A673 (cell line): ENCODE measurements around the gene CYTH4. TPM values are rescaled to one million over a fixed set of nuclear protein-coding genes. Genes with fewer than 3 reads are reported as not detected.
"Not testable (repeated sequence)": the region's sequence is repeated elsewhere in the genome, so short reads cannot be mapped to it uniquely, and the experiment has no call there.

Source experiments
- BruUV-seq: library from RNA; stranded (reverse); fragments of 400-500 nt; replicated peaks from 2 replicates; lab custom pipeline; 2021; lab: Mats Ljungman, UMichigan
- CTCF ChIA-PET: fragments of 300-600 bp; sonication (Branson Sonifier 250); formaldehyde crosslinking; loops from one replicate; lab custom pipeline; 2022; ENCODE audit warnings: antibody characterized with exemption; lab: Charles Lee
- POLR2A ChIA-PET: fragments of 300-600 bp; sonication (Branson Sonifier 250); formaldehyde crosslinking; loops from one replicate; lab custom pipeline; 2022; ENCODE audit warnings: antibody characterized with exemption; ENCODE audit not compliant: low non-redundant PET; lab: Charles Lee
- DNase-seq: peaks from one replicate; pipeline ENCODE4 v3.0.0-alpha.2; 2015; ENCODE audit warnings: low spot score
- H3K27ac ChIP-seq: fragments of 200-600 bp; sonication (generic); 2 replicates; pipeline ENCODE4 v1.5.1; 2016; ENCODE audit warnings: mixed run types, low read depth, mild to moderate bottlenecking, mixed read lengths, antibody characterized with exemption, low read length; ENCODE audit not compliant: poor library complexity, severe bottlenecking
- H3K27me3 ChIP-seq: fragments of 200-600 bp; sonication (generic); replicated peaks from 2 replicates; pipeline ENCODE4 v1.6.1; 2017; ENCODE audit warnings: mixed run types, low read depth, mild to moderate bottlenecking, mixed read lengths, antibody characterized with exemption, low read length; ENCODE audit not compliant: insufficient read depth, poor library complexity
- H3K36me3 ChIP-seq: fragments of 200-600 bp; sonication (generic); 2 replicates; pipeline ENCODE4 v1.6.1; 2016; ENCODE audit warnings: mixed run types, mild to moderate bottlenecking, mixed read lengths, antibody characterized with exemption, low read length; ENCODE audit not compliant: insufficient read depth, poor library complexity, severe bottlenecking
- H3K4me1 ChIP-seq: fragments of 200-600 bp; sonication (generic); 2 replicates; pipeline ENCODE4 v1.6.1; 2017; ENCODE audit warnings: mixed run types, mild to moderate bottlenecking, mixed read lengths, antibody characterized with exemption, low read length; ENCODE audit not compliant: insufficient read depth, poor library complexity, severe bottlenecking
- H3K4me3 ChIP-seq: fragments of 200-600 bp; sonication (generic); 2 replicates; pipeline ENCODE4 v1.5.1; 2016; ENCODE audit warnings: low read depth, mixed run types, mild to moderate bottlenecking, mixed read lengths, low read length; ENCODE audit not compliant: poor library complexity, severe bottlenecking
- H3K9me3 ChIP-seq: fragments of 200-600 bp; sonication (generic); 2 replicates; pipeline ENCODE4 v1.6.1; 2016; ENCODE audit warnings: mixed run types, low read depth, mild to moderate bottlenecking, mixed read lengths, antibody characterized with exemption, low read length; ENCODE audit not compliant: poor library complexity, severe bottlenecking
- CTCF ChIP-seq: fragments of 300-800, 200-600 bp; sonication (generic); conservative IDR thresholded peaks from 2 replicates; pipeline ENCODE4 v1.5.1; 2017; ENCODE audit warnings: low read depth, mild to moderate bottlenecking, antibody characterized with exemption, low read length, moderate library complexity, mixed read lengths
- EZH2 ChIP-seq: fragments of 200-600 bp; sonication (generic); IDR thresholded peaks from 2 replicates; pipeline ENCODE4 v1.6.1; 2017; ENCODE audit warnings: borderline replicate concordance, low read depth, mild to moderate bottlenecking, mixed read lengths, antibody characterized with exemption, low read length; ENCODE audit not compliant: poor library complexity, severe bottlenecking
- intact Hi-C: fragments of 100-400 bp; cut with micrococcal nuclease; formaldehyde crosslinking; loops from one replicate; pipeline ENCODE4 v1.10.0; 2022; ENCODE audit not compliant: unreplicated experiment
- total RNA-seq: library from RNA; stranded (reverse); gene quantifications from 2 replicates; pipeline ENCODE4 v1.2.3, GENCODE V29; 2021

The CYTH4 gene
- total RNA-seq, 1 experiment from 2014 or later = not detected

- CTCF ChIA-PET = no interaction called here
- H3K36me3 ChIP-seq = no peaks in the 10 kb centered on the region
- no peaks in the 10 kb centered on the region for H3K9me3 ChIP-seq
- H3K27me3 ChIP-seq = no peaks in the 10 kb centered on the region
- no peak overlapping the region for H3K27ac ChIP-seq
- TF ChIP-seq CTCF (no peak), EZH2 (no peak)
- H3K4me1 ChIP-seq = peaks cover 11% of the 10 kb centered on the region
- no peak for DNase-seq
- no peak overlapping the region for H3K4me3 ChIP-seq
- intact Hi-C loops = no loop called here
- POLR2A ChIA-PET = no interaction called here
- BruUV-seq = no TSS peak
Measured at GRCh38 chr22:37248251-37248650, 34.1 kb upstream of the CYTH4 start.

- TF ChIP-seq EZH2 (no peak), CTCF (no peak)
- DNase-seq = no peak
- intact Hi-C loops = no loop called here
- POLR2A ChIA-PET = no interaction called here
- H3K9me3 ChIP-seq = no peaks in the 10 kb centered on the region
- no peaks in the 10 kb centered on the region for H3K36me3 ChIP-seq
- no TSS peak for BruUV-seq
- CTCF ChIA-PET = no interaction called here
- H3K27ac ChIP-seq = no peak overlapping the region
- no peaks in the 10 kb centered on the region for H3K4me1 ChIP-seq
- no peak overlapping the region for H3K4me3 ChIP-seq
- H3K27me3 ChIP-seq = no peaks in the 10 kb centered on the region
Measured at GRCh38 chr22:37249986-37250385, 32.3 kb upstream of the CYTH4 start.

DNA sequence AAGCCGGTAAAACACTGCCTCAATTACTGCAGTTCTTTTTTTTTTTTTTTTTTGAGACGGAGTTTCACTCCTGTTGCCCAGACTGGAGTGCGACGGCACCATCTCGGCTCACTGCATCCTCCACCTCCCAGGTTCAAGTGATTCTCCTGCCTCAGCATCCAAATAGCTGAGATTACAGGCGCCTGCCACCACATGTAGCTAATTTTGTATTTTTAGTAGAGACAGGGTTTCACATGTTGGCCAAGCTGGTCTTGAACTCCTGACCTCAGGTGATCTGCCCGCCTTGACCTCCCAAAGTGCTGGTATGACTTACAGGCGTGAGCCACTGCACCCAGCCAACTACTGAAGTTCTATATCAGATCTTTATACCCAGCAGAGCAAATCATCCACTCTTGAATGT lies 30.5 kb upstream of the CYTH4 start:
- POLR2A ChIA-PET, intact Hi-C loops, H3K36me3 ChIP-seq, H3K4me3 ChIP-seq, H3K4me1 ChIP-seq, CTCF ChIA-PET, H3K27ac ChIP-seq, H3K27me3 ChIP-seq, H3K9me3 ChIP-seq, BruUV-seq, DNase-seq: not testable (repeated sequence)

DNA sequence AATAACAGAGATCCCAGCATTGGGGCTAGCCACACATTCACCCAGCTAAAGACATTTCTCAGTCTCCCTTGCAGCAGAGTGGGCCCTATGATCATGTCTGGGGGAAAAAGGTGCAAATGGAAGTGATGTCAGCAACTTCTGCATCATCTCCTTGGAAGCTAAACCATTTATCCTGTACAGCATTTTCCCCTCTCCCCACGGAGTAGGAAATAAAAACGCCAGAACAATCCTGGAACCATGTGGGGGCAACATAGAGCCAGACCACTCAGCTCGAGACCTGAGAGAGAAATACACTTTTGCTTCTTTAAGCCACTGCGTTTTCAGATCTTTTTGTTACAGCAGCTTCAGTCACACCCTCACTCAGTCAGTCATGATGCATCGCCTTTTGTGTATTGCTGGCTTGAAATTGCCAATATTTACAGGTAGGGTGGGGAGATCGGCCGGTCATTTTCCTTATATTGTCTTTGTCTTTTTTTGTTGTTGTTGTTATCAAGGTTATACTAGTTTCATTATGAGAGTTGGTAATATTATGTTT lies 29.1 kb upstream of the CYTH4 start:
- Histone ChIP-seq H3K27me3 (no peaks in the 10 kb centered on the region), H3K36me3 (no peaks in the 10 kb centered on the region), H3K4me3 (no peak overlapping the region), H3K4me1 (no peaks in the 10 kb centered on the region), H3K9me3 (no peaks in the 10 kb centered on the region), H3K27ac (no peak overlapping the region)
- BruUV-seq = no TSS peak
- peak; percentile 32 for TF ChIP-seq CTCF
- TF ChIP-seq EZH2 = no peak
- ChIA-PET POLR2A (no interaction called here), CTCF (no interaction called here)
- intact Hi-C loops = no loop called here
- peak; percentile 31 for DNase-seq
